A549 (cell line): ENCODE results near the gene CTNNA3. TPM values are rescaled to one million over a fixed set of nuclear protein-coding genes. Genes with fewer than 3 reads are reported as not detected.

ENCODE experiments used
- ATAC-seq, 2 experiments: fragments of 200-7000 bp in 1 of 2; fragments of >200 bp in 1 of 2; cut with Nextera tagmentation in 1 of 2; cut with Tn5 transposase in 1 of 2; 3 replicates each; pipeline versions ENCODE4 v1.8.0 to v1.9.1; 2018 to 2020; ENCODE audit warnings: mild to moderate bottlenecking in 1 of 2, moderate library complexity in 1 of 2
- CTCF ChIA-PET: fragments of 300-600 bp; sonication (Branson Sonifier 250); formaldehyde crosslinking; extraction: SDS; loops from one replicate; lab custom pipeline; 2021; ENCODE audit warnings: antibody characterized with exemption, inconsistent platforms; lab: Yijun Ruan, JAX
- POLR2A ChIA-PET: fragments of 350-600 bp; formaldehyde crosslinking; extraction: SDS; loops from one replicate; lab custom pipeline; 2021; ENCODE audit warnings: antibody characterized with exemption, inconsistent platforms; lab: Yijun Ruan, JAX
- DNase-seq, 2 experiments: peaks; one replicate each; pipeline versions ENCODE4 v3.0.0 to v3.0.0-alpha.2; 2011 to 2016; ENCODE audit warnings: low read depth in 1 of 2, low spot score in 1 of 2
- FAIRE-seq: peaks from 2 replicates; lab custom pipeline; 2011; peaks lifted over from hg19 to GRCh38; lab: Jason Lieb, UNC
- H3K27ac ChIP-seq, 2 experiments: fragments of >200 bp; sonication (Bioruptor Twin); formaldehyde crosslinking; 3 replicates each; pipeline ENCODE4 v1.5.1; 2016 to 2017
- H3K4me1 ChIP-seq: fragments of >200 bp; sonication (Bioruptor Twin); formaldehyde crosslinking; 3 replicates; pipeline ENCODE4 v1.6.1; 2016
- H3K4me2 ChIP-seq: fragments of >200 bp; sonication (Bioruptor Twin); formaldehyde crosslinking; 3 replicates; pipeline ENCODE4 v1.6.1; 2016
- H3K4me3 ChIP-seq: fragments of >200 bp; sonication (Bioruptor Twin); formaldehyde crosslinking; 3 replicates; pipeline ENCODE4 v1.5.1; 2016
- H3K9me3 ChIP-seq: fragments of >200 bp; sonication (Bioruptor Twin); formaldehyde crosslinking; 3 replicates; pipeline ENCODE4 v1.6.1; 2016
- CBX2 ChIP-seq: fragments of 200-600 bp; sonication (generic); IDR thresholded peaks from 2 replicates; pipeline ENCODE4 v1.6.1; 2016; ENCODE audit warnings: low read depth, mild to moderate bottlenecking, borderline replicate concordance
- CEBPB ChIP-seq, 2 experiments: fragments of >200 bp in 1 of 2; sonication (Bioruptor Twin) in 1 of 2; formaldehyde crosslinking in 1 of 2; IDR thresholded peaks; 2 replicates each; pipeline ENCODE4 v1.6.1; 2012 to 2016
- EHF ChIP-seq: fragments of 250-450 bp; sonication (Bioruptor Pico); IDR thresholded peaks from 2 replicates; pipeline ENCODE4 v1.5.0; 2020; ENCODE audit warnings: mild to moderate bottlenecking
- HOXA7 ChIP-seq: fragments of 250-450 bp; sonication (Bioruptor Pico); IDR thresholded peaks from 2 replicates; pipeline ENCODE4 v1.5.0; 2020; ENCODE audit warnings: mild to moderate bottlenecking, moderate library complexity
- PHF8 ChIP-seq: fragments of 200-600 bp; sonication (generic); IDR thresholded peaks from 2 replicates; pipeline ENCODE4 v1.6.1; 2016; ENCODE audit warnings: low read depth, mild to moderate bottlenecking, antibody characterized with exemption, moderate library complexity, borderline replicate concordance
- RAD21 ChIP-seq, 2 experiments: fragments of >200 bp in 1 of 2; sonication (Bioruptor Twin) in 1 of 2; formaldehyde crosslinking in 1 of 2; IDR thresholded peaks in 1 of 2; conservative IDR thresholded peaks in 1 of 2; 2 replicates in 1 of 2; 3 replicates in 1 of 2; pipeline ENCODE4 v1.6.1; 2012 to 2018; ENCODE audit warnings: inconsistent platforms in 1 of 2
- RFX5 ChIP-seq: fragments of 450-650 bp; IDR thresholded peaks from 2 replicates; pipeline ENCODE4 v1.7.1; 2014; ENCODE audit warnings: antibody characterized with exemption, mild to moderate bottlenecking, moderate library complexity
- RNF2 ChIP-seq: fragments of 200-600 bp; sonication (generic); IDR thresholded peaks from 2 replicates; pipeline ENCODE4 v1.6.1; 2016; ENCODE audit warnings: low read depth, mild to moderate bottlenecking, antibody characterized with exemption, moderate library complexity, borderline replicate concordance
- TP53 ChIP-seq: fragments of 250-450 bp; sonication (Bioruptor Pico); IDR thresholded peaks from 2 replicates; pipeline ENCODE4 v1.5.0; 2021; ENCODE audit warnings: mild to moderate bottlenecking, moderate library complexity
- ZC3H11A ChIP-seq: fragments of 450-650 bp; IDR thresholded peaks from 2 replicates; pipeline ENCODE4 v1.6.1; 2014; ENCODE audit warnings: antibody characterized with exemption, mild to moderate bottlenecking
- ZNF302 ChIP-seq: fragments of 250-450 bp; sonication (Bioruptor Pico); IDR thresholded peaks from 2 replicates; pipeline ENCODE4 v1.9.0; 2021; ENCODE audit warnings: inconsistent platforms, mild to moderate bottlenecking, moderate library complexity
- WGBS: methylation state at CpG from one replicate; pipeline ENCODE4 v1.1.6; 2017; ENCODE audit errors: missing lambda C conversion rate; 5-methylcytosine and 5-hydroxymethylcytosine counted together
- polyA plus RNA-seq, 4 experiments: library from polyadenylated mRNA; depleted of rRNA in 3 of 4; stranded (reverse); fragments of >200 nt; fragmentation: RNase III in 1 of 4; extraction: RNeasy Plus Mini Kit Qiagen cat#74134 plus additional on column Dnase treatment in 1 of 4; gene quantifications; 2 replicates in 3 of 4; 3 replicates in 1 of 4; pipeline ENCODE4 v1.2.3, GENCODE V29; 2011 to 2017
- TF ChIP-seq, protein P1 (sequence below): IDR thresholded peaks from 2 replicates; pipeline ENCODE4 v1.6.1; 2012
- TF ChIP-seq, protein P2 (sequence below): fragments of >200 bp; sonication (Bioruptor Twin); formaldehyde crosslinking; IDR thresholded peaks from 2 replicates; pipeline ENCODE4 v1.6.1; 2016
- TF ChIP-seq, protein P3 (sequence below): fragments of 150-350 bp; IDR thresholded peaks from 2 replicates; pipeline ENCODE4 v1.6.1; 2014; ENCODE audit warnings: low read depth, mild to moderate bottlenecking, low read length
- TF ChIP-seq, protein P4 (sequence below): IDR thresholded peaks from 2 replicates; pipeline ENCODE4 v1.6.1; 2012; ENCODE audit warnings: low read depth, borderline replicate concordance
- TF ChIP-seq, protein P5 (sequence below): fragments of 250-450 bp; sonication (Bioruptor Pico); IDR thresholded peaks from 2 replicates; pipeline ENCODE4 v1.5.0; 2020; ENCODE audit warnings: low read depth, mild to moderate bottlenecking, moderate library complexity
- TF ChIP-seq, protein P6 (sequence below): fragments of 450-650 bp; IDR thresholded peaks from 2 replicates; pipeline ENCODE4 v1.6.1; 2014; ENCODE audit warnings: antibody characterized with exemption
- TF ChIP-seq, protein P7 (sequence below): fragments of >200 bp; sonication (Bioruptor Twin); formaldehyde crosslinking; IDR thresholded peaks from 3 replicates; pipeline ENCODE4 v1.6.1; 2016

Gene CTNNA3
- polyA plus RNA-seq, 2 of the 4 experiments (the other 2 are of a cell fraction), result not detected

DNA sequence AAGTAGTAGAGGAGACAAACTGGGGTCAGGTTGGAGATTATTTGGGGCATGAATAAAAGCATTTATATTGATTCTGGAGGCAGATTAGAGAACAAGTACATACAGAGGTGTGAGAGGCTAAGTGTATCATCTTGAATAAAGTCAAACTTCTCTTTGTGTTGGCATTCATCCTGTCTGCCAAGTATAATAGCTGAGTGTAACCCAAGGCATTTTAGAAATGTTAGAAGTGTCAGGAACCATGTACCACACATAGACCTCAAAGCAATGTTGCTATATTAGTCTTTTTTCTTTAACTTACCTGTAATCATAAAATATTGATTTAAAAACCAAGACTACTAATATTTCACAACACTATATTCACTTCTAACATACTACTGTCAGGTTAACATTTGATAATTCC lies 826.4 kb downstream of the CTNNA3 start:
- no peak for TF ChIP-seq CBX2
- TF ChIP-seq, all 56 proteins: peak for 0
- no peak overlapping the region for H3K27ac ChIP-seq
- no peaks in the 10 kb centered on the region for H3K9me3 ChIP-seq
- CTCF ChIA-PET, result no interaction called here
- H3K4me1 ChIP-seq, result no peaks in the 10 kb centered on the region
- DNase-seq (no peak), ATAC-seq (no peak), FAIRE-seq (no peak)
- POLR2A ChIA-PET, result no interaction called here
- no peak overlapping the region for H3K4me2 ChIP-seq
- H3K4me3 ChIP-seq, result no peak overlapping the region

DNA sequence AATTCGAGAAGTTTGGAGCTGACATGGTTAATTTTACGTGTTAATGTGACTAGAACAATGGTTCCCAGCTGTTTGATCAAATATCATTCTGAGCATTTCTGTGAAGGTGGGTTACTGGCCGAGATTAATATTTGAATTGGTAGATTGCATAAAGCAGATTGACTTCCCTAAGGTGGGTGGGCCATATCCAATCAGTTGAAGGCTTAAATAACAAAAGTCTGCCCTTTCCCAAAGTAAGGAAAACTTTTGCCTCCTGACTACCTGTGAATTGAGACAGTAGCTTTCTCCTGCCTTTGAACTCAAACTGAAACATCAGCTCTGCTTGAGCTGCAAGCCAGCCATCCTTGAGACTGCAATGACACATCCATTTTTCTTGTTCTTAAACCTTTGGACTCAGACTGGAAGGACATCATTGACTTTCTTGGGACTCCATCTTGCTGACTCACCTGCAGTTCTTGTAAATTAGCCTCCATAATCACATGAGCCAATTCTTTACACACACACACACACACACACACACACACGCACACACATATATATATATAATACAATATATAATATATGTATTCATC lies 833.2 kb downstream of the CTNNA3 start:
- Histone ChIP-seq H3K4me3 (no peak overlapping the region), H3K27ac (no peak overlapping the region), H3K4me2 (no peak overlapping the region), H3K4me1 (no peaks in the 10 kb centered on the region), H3K9me3 (no peaks in the 10 kb centered on the region)
- TF ChIP-seq, protein P1, sequence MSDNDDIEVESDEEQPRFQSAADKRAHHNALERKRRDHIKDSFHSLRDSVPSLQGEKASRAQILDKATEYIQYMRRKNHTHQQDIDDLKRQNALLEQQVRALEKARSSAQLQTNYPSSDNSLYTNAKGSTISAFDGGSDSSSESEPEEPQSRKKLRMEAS, result no peak
- TF ChIP-seq ZNF302 (CRISPR knock-in tag), result no peak
- TF ChIP-seq RNF2, result no peak
- TF ChIP-seq EHF (CRISPR knock-in tag), result no peak
- 5% methylated on average over 4 of the region's 4 CpGs for WGBS
- no peak for DNase-seq
- no peak for ATAC-seq
- no peak for FAIRE-seq
- CTCF ChIA-PET, result no interaction called here
- POLR2A ChIA-PET, result no interaction called here

DNA sequence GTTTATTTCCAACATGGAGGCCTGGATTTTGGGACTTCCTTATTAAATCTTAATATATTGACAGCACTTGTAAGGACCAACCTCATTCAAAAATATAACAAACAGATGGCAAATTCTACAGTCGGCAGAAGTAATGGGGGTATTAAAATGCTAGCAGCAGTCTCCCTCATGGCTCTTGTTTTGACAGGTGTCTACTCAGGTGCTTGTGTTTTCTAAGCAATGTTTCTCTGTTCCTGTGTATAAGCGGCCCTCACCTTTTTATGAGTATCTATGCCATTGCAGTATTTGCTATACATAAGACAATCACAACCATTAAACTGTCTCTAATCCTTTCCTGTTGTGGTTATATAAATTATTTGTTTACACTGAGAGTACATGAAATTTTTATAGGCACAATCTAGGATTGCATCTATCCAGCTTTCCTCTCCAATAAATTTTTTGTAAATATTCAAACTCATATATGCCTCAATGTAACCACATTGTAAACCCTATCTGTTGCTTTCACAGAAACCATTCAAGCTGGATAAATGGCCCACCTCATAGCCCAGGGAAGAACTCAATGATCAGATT lies 835.5 kb downstream of the CTNNA3 start:
- FAIRE-seq, result no peak
- CTCF ChIA-PET, result interaction anchor here (0.5 to 1.1 kb wide), 2 partner anchors 26 to 138 kb away, joined by 3 read pairs; no protein-coding TSS in a partner anchor
- whole genome bisulfite sequencing, result 23% methylated on average over 2 of the region's 2 CpGs

More for the DNA sequence above, 835.5 kb downstream of the CTNNA3 start:
- TF ChIP-seq CEBPB (IDR thresholded peaks at IDR 0.05), result no peak
- no peak for TF ChIP-seq HOXA7 (CRISPR knock-in tag)
- TF ChIP-seq, protein P2, sequence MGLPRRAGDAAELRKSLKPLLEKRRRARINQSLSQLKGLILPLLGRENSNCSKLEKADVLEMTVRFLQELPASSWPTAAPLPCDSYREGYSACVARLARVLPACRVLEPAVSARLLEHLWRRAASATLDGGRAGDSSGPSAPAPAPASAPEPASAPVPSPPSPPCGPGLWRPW, result no peak
- TF ChIP-seq, protein P3, sequence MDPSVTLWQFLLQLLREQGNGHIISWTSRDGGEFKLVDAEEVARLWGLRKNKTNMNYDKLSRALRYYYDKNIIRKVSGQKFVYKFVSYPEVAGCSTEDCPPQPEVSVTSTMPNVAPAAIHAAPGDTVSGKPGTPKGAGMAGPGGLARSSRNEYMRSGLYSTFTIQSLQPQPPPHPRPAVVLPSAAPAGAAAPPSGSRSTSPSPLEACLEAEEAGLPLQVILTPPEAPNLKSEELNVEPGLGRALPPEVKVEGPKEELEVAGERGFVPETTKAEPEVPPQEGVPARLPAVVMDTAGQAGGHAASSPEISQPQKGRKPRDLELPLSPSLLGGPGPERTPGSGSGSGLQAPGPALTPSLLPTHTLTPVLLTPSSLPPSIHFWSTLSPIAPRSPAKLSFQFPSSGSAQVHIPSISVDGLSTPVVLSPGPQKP, result no peak
- TF ChIP-seq, protein P4, sequence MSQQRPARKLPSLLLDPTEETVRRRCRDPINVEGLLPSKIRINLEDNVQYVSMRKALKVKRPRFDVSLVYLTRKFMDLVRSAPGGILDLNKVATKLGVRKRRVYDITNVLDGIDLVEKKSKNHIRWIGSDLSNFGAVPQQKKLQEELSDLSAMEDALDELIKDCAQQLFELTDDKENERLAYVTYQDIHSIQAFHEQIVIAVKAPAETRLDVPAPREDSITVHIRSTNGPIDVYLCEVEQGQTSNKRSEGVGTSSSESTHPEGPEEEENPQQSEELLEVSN, result no peak
- TF ChIP-seq PHF8, result no peak
- TF ChIP-seq ZNF302 (CRISPR knock-in tag), result no peak
- no peak for TF ChIP-seq TP53 (CRISPR knock-in tag)
- no peak for TF ChIP-seq RAD21 (conservative IDR thresholded peaks at IDR 0.05 in 1 of 2, IDR thresholded peaks at IDR 0.05 in 1 of 2)
- TF ChIP-seq, protein P5, sequence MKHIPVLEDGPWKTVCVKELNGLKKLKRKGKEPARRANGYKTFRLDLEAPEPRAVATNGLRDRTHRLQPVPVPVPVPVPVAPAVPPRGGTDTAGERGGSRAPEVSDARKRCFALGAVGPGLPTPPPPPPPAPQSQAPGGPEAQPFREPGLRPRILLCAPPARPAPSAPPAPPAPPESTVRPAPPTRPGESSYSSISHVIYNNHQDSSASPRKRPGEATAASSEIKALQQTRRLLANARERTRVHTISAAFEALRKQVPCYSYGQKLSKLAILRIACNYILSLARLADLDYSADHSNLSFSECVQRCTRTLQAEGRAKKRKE, result no peak
- TF ChIP-seq, protein P6, sequence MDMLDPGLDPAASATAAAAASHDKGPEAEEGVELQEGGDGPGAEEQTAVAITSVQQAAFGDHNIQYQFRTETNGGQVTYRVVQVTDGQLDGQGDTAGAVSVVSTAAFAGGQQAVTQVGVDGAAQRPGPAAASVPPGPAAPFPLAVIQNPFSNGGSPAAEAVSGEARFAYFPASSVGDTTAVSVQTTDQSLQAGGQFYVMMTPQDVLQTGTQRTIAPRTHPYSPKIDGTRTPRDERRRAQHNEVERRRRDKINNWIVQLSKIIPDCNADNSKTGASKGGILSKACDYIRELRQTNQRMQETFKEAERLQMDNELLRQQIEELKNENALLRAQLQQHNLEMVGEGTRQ, result no peak
- TF ChIP-seq RFX5, result no peak
- no peak for TF ChIP-seq ZC3H11A
- TF ChIP-seq, protein P7, sequence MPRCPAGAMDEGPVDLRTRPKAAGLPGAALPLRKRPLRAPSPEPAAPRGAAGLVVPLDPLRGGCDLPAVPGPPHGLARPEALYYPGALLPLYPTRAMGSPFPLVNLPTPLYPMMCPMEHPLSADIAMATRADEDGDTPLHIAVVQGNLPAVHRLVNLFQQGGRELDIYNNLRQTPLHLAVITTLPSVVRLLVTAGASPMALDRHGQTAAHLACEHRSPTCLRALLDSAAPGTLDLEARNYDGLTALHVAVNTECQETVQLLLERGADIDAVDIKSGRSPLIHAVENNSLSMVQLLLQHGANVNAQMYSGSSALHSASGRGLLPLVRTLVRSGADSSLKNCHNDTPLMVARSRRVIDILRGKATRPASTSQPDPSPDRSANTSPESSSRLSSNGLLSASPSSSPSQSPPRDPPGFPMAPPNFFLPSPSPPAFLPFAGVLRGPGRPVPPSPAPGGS, result no peak
- POLR2A ChIA-PET, result no interaction called here
- Histone ChIP-seq H3K9me3 (no peaks in the 10 kb centered on the region), H3K4me2 (no peak overlapping the region), H3K4me3 (no peak overlapping the region), H3K27ac (no peak overlapping the region), H3K4me1 (no peaks in the 10 kb centered on the region)
- ATAC-seq (no peak), DNase-seq (no peak)
